ENCODE measurements around the gene PROSER3.
"Not testable (repeated sequence)": the region's sequence is repeated elsewhere in the genome, so short reads cannot be mapped to it uniquely, and the experiment has no call there.

PROSER3 gene

GRCh38 chr19:35722897-35723296 is 35.1 kb upstream of the PROSER3 start:
- DNase-seq: no peak

GRCh38 chr19:35723671-35724070 is 34.3 kb upstream of the PROSER3 start:
- DNase-seq: no peak

DNA sequence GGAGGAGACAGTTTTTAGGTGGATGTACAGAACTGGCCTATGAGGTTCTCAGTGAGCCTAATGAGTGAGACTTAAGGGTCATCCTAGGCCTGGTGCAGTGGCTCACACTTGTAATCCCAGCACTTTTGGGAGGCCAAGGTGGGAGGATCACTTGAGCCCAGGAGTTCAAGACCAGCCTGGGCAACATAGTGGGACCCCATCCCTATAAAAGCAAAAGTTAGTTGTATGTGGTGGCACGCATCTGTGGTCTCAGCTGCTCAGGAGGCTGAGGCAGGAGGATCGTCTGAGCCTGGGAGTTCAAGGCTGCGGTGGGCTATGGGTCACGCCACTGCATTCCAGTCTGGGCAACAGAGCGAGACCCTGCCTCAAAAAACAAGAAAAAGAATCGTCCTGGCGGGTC is 33.8 kb upstream of the PROSER3 start:
- not testable (repeated sequence) for DNase-seq

GRCh38 chr19:35724560-35724959 is 33.4 kb upstream of the PROSER3 start:
- DNase-seq: no peak

- DNase-seq: no peak
These were observed 32.6 kb upstream of the PROSER3 start for GRCh38 chr19:35725216-35725861.

- DNase-seq: no peak
These were observed 30.7 kb upstream of the PROSER3 start for GRCh38 chr19:35727053-35727955.

- DNase-seq: no peak
These were observed 29.8 kb upstream of the PROSER3 start for GRCh38 chr19:35727956-35728706.

DNA sequence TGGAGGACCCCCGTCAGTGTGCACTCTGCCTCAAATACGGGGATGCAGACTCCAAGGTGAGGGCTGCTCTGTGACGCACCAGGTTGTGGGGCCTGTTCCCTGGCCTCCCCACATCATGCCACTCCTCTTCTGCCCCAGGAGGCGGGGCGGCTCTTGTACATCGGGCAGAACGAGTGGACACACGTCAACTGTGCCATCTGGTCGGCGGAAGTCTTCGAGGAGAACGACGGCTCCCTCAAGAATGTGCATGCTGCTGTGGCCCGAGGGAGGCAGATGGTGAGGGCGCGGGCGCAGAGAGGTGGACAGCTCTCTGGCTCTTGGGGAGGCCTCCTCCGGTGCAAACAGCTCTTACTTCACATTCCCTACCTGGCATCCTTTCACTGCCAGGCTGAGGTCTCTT is 29.0 kb upstream of the PROSER3 start:
- no peak for DNase-seq

DNA sequence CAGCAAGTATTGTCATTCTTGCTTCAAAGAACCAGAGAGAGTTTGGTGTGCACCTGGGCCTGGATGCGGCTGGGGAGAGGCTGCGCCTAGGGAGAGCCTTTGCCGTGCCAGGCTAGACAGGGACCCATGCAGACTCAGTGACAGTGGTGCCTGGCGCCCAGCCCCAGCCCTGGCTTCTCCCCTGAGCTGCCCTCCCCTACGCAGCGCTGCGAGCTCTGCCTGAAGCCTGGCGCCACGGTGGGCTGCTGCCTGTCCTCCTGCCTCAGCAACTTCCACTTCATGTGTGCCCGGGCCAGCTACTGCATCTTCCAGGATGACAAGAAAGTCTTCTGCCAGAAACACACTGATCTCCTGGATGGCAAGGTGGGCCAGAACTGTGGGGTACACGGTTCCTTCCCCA is 28.2 kb upstream of the PROSER3 start:
- no peak for DNase-seq

DNA sequence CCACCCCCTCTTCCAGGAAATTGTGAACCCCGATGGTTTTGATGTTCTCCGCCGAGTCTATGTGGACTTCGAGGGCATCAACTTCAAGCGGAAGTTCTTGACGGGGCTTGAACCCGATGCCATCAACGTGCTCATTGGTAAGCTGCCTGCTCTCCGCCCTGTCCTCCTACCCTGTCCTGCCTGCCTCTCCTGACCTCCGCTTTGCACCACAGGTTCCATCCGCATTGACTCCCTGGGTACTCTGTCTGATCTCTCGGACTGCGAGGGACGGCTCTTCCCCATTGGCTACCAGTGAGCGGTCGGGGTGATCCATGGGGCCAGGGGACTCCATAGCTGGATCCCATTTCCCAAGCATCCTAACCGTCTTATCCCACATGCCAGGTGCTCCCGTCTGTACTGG is 27.6 kb upstream of the PROSER3 start:
- no peak for DNase-seq

DNA sequence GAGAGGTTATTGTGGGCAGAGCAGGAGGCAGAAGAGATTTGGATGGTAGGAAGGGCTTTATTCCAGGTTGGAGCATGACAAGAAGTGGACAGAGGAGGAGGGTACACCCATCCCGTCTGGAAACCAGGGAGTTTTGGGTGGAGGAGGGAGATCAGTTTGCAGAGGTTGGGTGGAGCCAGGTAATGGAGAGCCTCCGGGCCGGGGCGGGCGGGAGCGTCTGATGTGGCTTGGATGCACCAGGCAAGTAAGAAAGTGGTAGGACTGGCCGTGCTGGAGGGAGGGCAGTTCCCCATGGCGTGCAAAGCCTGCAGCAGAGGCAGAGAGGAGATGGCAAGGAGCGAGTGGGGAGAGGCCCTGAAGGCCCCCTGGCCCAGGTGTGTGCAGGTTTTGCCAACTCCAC is 26.6 kb upstream of the PROSER3 start:
- DNase-seq: no peak

DNA sequence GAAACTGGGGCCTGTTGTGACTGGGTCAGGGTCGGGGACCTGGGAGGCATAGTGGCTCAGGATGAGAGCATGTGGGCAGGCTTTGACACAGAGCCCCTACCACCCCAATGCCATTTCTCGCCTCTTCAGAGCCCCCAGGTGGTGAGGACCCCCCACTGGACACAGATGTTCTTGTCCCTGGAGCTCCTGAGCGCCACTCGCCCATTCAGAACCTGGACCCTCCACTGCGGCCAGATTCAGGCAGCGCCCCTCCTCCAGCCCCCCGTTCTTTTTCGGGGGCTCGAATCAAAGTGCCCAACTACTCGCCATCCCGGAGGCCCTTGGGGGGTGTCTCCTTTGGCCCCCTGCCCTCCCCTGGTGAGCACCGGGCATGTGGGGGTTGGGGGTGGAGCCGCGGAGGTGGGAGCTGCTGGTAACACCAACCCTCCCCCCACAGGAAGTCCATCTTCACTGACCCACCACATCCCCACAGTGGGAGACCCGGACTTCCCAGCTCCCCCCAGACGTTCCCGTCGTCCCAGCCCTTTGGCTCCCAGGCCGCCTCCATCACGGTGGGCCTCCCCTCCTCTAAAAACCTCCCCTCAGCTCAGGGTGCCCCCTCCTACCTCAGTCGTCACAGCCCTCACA is 26.1 kb upstream of the PROSER3 start:
- no peak for DNase-seq

DNA sequence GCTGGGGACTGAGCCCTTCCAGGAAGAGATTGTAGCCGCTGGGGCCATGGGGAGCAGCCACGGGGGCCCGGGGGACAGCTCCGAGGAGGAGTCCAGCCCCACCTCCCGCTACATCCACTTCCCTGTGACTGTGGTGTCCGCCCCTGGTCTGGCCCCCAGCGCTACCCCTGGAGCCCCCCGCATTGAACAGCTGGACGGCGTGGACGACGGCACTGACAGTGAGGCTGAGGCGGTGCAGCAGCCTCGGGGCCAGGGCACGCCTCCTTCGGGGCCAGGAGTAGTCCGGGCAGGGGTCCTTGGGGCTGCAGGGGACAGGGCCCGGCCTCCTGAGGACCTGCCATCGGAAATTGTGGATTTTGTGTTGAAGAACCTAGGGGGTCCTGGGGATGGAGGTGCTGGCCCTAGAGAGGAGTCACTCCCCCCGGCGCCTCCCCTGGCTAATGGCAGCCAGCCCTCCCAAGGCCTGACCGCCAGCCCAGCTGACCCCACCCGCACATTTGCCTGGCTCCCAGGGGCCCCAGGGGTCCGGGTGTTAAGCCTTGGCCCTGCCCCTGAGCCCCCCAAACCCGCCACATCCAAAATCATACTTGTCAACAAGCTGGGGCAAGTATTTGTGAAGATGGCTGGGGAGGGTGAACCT is 25.3 kb upstream of the PROSER3 start:
- DNase-seq: no peak

- DNase-seq: no peak
These were observed 24.5 kb upstream of the PROSER3 start for GRCh38 chr19:35733180-35734125.

DNA sequence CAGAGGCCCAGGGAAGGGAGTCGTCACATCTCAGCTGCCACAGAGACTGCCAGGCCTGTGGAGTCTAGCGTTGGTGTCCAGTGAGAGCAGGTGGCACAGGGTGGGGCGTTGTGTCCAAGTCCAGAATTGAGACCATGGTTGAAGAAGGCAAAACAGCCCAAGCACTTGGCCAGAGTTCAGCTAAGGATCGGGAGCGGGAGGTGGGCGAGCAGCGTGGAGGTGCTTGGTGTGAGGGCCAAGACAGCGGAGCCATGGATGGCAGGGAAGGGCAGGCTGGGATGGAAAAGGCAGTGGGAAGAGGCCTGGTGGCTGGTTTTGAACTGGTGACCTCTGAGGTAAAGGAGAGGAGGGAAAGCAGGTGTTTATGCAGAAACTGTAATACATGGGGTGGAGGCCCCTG is 23.7 kb upstream of the PROSER3 start:
- no peak for DNase-seq

DNA sequence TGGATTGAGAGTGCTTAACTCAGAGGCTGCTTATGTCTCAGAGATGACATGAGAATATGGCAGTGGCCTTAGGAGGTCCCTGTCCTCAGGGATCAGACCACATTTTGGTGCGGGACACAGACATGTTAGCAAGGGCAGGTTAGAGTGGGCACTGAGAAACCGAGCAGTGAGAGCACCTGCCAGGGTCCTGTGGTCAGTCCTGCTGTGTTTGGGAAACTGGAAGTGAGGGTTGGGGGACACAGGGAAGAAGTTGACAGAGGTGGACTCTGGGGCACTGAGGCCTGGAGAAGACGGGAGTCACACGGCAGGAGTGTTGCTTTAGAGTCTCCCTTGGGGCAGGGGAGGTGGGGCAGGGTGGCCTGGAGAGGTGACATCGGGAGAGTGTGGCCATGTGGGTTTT is 23.1 kb upstream of the PROSER3 start:
- DNase-seq: no peak

- DNase-seq: peak; percentile 24
These were observed 20.8 kb upstream of the PROSER3 start for GRCh38 chr19:35736913-35737886.

- DNase-seq: no peak
These were observed 19.7 kb upstream of the PROSER3 start for GRCh38 chr19:35738021-35738886.

GRCh38 chr19:35738887-35739229 is 19.1 kb upstream of the PROSER3 start:
- DNase-seq: no peak

All from CD4-positive, alpha-beta T cell treated with Interleukin-15 for 1 hour (primary cell).